ENCODE measurements around the gene CETP.

DNA sequence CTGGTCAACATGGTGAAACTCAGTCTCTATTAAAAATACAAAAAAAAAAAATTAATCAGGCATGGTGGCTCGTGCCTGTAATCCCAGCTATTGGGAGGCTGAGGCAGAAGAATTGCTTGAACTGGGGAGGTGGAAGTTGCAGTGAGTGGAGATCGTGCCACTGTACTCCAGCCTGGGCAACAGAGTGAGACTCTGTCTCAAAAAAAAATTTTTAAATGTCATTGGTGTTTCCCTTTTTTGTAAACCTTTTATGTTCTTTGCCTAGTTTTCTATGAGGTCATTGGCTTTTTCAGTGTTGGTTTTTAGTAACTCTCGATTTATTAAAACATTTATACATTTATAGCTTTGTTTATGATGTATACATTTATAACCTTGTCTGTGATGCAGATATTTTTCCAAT is 45.8 kb downstream of the CETP start:
- no peak for TF ChIP-seq MEF2D (tag; conservative IDR thresholded peaks at IDR 0.05; ENCODE audit: low read depth)
- TF ChIP-seq NONO (IDR thresholded peaks at IDR 0.05; ENCODE audit: low read depth in 2 of 2, low read length in 1 of 2) = no peak
- TF ChIP-seq ELF4 (CRISPR knock-in tag; IDR thresholded peaks at IDR 0.05) = no peak
- no peak for TF ChIP-seq TARDBP (IDR thresholded peaks at IDR 0.05)
- TF ChIP-seq EP300 (IDR thresholded peaks at IDR 0.05; ENCODE audit: low read length) = no peak
- TF ChIP-seq POLR2A (conservative IDR thresholded peaks at IDR 0.05) = no peak
- TF ChIP-seq, protein P1, sequence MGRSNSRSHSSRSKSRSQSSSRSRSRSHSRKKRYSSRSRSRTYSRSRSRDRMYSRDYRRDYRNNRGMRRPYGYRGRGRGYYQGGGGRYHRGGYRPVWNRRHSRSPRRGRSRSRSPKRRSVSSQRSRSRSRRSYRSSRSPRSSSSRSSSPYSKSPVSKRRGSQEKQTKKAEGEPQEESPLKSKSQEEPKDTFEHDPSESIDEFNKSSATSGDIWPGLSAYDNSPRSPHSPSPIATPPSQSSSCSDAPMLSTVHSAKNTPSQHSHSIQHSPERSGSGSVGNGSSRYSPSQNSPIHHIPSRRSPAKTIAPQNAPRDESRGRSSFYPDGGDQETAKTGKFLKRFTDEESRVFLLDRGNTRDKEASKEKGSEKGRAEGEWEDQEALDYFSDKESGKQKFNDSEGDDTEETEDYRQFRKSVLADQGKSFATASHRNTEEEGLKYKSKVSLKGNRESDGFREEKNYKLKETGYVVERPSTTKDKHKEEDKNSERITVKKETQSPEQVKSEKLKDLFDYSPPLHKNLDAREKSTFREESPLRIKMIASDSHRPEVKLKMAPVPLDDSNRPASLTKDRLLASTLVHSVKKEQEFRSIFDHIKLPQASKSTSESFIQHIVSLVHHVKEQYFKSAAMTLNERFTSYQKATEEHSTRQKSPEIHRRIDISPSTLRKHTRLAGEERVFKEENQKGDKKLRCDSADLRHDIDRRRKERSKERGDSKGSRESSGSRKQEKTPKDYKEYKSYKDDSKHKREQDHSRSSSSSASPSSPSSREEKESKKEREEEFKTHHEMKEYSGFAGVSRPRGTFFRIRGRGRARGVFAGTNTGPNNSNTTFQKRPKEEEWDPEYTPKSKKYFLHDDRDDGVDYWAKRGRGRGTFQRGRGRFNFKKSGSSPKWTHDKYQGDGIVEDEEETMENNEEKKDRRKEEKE (IDR thresholded peaks at IDR 0.05; ENCODE audit: borderline replicate concordance in 1 of 2, control insufficient read depth in 1 of 2, low read depth in 2 of 2, low read length in 1 of 2) = no peak
- no peak for TF ChIP-seq CAMTA2 (CRISPR knock-in tag; conservative IDR thresholded peaks at IDR 0.05)
- TF ChIP-seq, protein P2, sequence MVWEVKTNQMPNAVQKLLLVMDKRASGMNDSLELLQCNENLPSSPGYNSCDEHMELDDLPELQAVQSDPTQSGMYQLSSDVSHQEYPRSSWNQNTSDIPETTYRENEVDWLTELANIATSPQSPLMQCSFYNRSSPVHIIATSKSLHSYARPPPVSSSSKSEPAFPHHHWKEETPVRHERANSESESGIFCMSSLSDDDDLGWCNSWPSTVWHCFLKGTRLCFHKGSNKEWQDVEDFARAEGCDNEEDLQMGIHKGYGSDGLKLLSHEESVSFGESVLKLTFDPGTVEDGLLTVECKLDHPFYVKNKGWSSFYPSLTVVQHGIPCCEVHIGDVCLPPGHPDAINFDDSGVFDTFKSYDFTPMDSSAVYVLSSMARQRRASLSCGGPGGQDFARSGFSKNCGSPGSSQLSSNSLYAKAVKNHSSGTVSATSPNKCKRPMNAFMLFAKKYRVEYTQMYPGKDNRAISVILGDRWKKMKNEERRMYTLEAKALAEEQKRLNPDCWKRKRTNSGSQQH (CRISPR knock-in tag; IDR thresholded peaks at IDR 0.05) = no peak

Data from K562 (cell line).